ENCODE data around the gene DIAPH1.

DNA sequence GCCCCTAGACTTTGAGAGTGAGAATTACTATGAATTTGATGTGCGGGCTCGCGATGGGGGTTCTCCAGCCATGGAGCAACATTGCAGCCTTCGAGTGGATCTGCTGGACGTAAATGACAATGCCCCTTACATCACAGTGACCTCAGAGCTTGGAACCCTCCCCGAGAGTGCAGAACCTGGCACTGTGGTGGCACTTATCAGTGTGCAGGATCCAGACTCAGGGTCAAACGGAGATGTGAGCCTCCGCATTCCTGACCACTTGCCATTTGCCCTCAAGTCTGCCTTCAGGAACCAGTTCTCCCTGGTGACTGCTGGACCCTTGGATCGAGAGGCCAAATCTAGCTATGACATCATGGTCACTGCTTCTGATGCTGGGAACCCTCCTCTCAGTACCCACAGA lies 132.7 kb downstream of the DIAPH1 start:
- TF ChIP-seq, protein P1, sequence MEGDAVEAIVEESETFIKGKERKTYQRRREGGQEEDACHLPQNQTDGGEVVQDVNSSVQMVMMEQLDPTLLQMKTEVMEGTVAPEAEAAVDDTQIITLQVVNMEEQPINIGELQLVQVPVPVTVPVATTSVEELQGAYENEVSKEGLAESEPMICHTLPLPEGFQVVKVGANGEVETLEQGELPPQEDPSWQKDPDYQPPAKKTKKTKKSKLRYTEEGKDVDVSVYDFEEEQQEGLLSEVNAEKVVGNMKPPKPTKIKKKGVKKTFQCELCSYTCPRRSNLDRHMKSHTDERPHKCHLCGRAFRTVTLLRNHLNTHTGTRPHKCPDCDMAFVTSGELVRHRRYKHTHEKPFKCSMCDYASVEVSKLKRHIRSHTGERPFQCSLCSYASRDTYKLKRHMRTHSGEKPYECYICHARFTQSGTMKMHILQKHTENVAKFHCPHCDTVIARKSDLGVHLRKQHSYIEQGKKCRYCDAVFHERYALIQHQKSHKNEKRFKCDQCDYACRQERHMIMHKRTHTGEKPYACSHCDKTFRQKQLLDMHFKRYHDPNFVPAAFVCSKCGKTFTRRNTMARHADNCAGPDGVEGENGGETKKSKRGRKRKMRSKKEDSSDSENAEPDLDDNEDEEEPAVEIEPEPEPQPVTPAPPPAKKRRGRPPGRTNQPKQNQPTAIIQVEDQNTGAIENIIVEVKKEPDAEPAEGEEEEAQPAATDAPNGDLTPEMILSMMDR (IDR thresholded peaks at IDR 0.05): no peak
- TF ChIP-seq POLR2A (IDR thresholded peaks at IDR 0.05): no peak

Measured in Peyer's patch (tissue), 4 donors.